ENCODE data around the gene LRRTM4. TPM values are rescaled to one million over a fixed set of nuclear protein-coding genes. Genes with fewer than 3 reads are reported as not detected.
"Not testable (repeated sequence)": the region's sequence is repeated elsewhere in the genome, so short reads cannot be mapped to it uniquely, and the experiment has no call there.

LRRTM4 gene
- polyA plus RNA-seq, 1 donor: 1.2 TPM

DNA sequence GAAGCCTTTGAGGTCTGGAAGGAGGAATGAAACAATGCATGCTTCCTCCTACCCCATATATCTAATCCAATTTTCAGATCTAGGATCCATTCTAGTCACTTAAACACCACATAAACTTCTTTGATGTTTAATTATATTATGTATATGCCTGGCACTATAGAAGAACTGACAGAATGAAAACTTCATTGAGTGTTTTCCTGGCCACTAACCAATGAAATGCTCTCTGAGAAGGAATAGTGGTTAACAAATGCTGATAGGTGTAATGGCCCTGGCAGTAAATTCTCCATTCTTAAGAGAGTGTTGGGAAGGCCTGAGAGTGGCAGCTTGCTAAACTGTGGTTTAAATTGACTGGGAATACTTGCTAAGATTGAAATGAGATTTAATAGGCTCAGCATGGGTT lies 710.0 kb downstream of the LRRTM4 start:
- no peaks in the 10 kb centered on the region for H3K4me1 ChIP-seq (ENCODE audit: control insufficient read depth, insufficient read depth, low read length)
- no peak for DNase-seq
- H3K9me3 ChIP-seq (ENCODE audit: control insufficient read depth, low read depth, low read length): no peaks in the 10 kb centered on the region
- no peak overlapping the region for H3K4me3 ChIP-seq (ENCODE audit: low read length)
- no peaks in the 10 kb centered on the region for H3K27me3 ChIP-seq (ENCODE audit: control insufficient read depth, insufficient read depth, low read length)
- H3K27ac ChIP-seq (ENCODE audit: low read length): no peak overlapping the region
- no peaks in the 10 kb centered on the region for H3K36me3 ChIP-seq (ENCODE audit: control insufficient read depth, insufficient read depth, low read length)

DNA sequence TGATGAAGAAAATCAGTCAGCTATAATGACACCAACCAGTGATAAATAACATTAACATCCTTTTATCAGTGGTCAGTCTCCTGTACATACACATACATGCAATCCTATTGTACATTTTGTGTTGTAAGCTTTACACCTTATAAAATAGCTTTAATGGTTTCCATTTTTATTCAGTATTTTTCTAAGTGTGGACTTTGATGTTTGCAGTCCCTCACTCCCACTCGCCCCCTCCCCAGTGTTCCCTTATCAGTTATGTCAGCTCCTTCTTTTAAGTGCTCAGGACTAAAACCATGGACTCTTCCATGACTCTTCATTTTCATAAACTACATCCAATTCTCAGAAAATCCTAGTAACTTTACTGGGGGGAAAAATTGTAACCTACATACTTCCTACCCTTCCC lies 713.0 kb downstream of the LRRTM4 start:
- H3K27me3 ChIP-seq (ENCODE audit: control insufficient read depth, insufficient read depth, low read length): no peaks in the 10 kb centered on the region
- H3K36me3 ChIP-seq (ENCODE audit: control insufficient read depth, insufficient read depth, low read length): no peaks in the 10 kb centered on the region
- H3K4me3 ChIP-seq (ENCODE audit: low read length): no peak overlapping the region
- 20% methylated on average over 1 of the region's 1 CpG for WGBS (ENCODE audit: insufficient coverage, low lambda C conversion rate)
- H3K4me1 ChIP-seq (ENCODE audit: control insufficient read depth, insufficient read depth, low read length): no peaks in the 10 kb centered on the region
- no peaks in the 10 kb centered on the region for H3K9me3 ChIP-seq (ENCODE audit: control insufficient read depth, low read depth, low read length)
- H3K27ac ChIP-seq (ENCODE audit: low read length): no peak overlapping the region
- no peak for DNase-seq

DNA sequence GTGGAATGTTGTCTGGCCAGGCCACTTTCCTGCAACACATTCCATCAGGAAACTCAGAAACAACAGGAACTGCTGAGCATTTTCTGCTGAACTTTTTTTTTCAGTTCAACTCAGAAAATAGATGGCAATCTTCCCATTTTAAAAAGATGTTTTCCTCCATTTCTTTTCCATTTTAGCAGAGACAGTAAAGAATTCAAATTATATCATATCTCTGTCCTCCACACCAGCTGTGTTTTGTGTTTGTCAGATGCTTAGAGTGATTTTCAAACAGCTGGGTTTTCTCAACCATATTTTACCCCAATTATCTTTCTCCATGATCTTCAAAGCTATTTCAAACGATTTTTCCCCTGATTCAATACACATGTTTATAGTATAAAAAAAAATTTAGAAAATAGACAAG lies 713.4 kb downstream of the LRRTM4 start:
- H3K4me3 ChIP-seq (ENCODE audit: low read length): no peak overlapping the region
- no peaks in the 10 kb centered on the region for H3K36me3 ChIP-seq (ENCODE audit: control insufficient read depth, insufficient read depth, low read length)
- no CpG with 5 or more reads among the region's 1 CpG for WGBS (ENCODE audit: insufficient coverage, low lambda C conversion rate)
- DNase-seq: no peak
- H3K4me1 ChIP-seq (ENCODE audit: control insufficient read depth, insufficient read depth, low read length): no peaks in the 10 kb centered on the region
- no peaks in the 10 kb centered on the region for H3K9me3 ChIP-seq (ENCODE audit: control insufficient read depth, low read depth, low read length)
- H3K27me3 ChIP-seq (ENCODE audit: control insufficient read depth, insufficient read depth, low read length): no peaks in the 10 kb centered on the region
- no peak overlapping the region for H3K27ac ChIP-seq (ENCODE audit: low read length)

DNA sequence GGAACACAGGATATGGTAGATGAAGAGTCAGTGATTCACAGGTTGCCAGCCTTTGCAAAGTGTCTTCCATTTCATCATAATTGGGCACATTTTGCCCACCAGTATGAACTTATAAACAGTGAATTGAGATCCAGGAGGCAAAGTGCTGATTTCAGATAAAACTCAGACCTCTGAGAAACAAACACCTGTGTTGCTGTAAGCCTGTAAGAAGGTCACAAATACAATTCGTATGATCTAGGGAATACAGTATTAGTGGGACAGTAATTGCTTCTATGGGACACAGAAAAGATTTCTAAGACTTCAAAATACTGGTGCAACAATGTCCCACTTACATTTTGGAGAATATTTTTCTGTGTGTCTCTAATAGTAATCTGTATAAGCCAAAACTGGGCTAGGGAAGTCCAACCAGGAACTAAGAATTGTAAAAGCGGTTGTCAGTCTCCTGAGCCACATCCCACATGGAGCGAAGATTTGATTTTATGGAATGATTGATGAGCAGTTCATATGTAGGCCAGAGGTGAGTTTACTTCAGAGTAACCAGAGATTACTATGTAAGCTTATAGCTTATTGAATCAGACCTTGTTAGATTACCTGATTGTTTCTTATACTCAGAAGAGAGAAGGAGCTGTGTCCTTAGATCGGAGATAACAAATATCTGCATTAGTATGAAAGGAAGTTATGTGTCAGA lies 728.4 kb downstream of the LRRTM4 start:
- no peak for DNase-seq
- no peaks in the 10 kb centered on the region for H3K4me1 ChIP-seq (ENCODE audit: control insufficient read depth, insufficient read depth, low read length)
- WGBS (ENCODE audit: insufficient coverage, low lambda C conversion rate): 67% methylated on average over 4 of the region's 4 CpGs
- no peaks in the 10 kb centered on the region for H3K36me3 ChIP-seq (ENCODE audit: control insufficient read depth, insufficient read depth, low read length)
- H3K27me3 ChIP-seq (ENCODE audit: control insufficient read depth, insufficient read depth, low read length): no peaks in the 10 kb centered on the region
- H3K27ac ChIP-seq (ENCODE audit: low read length): no peak overlapping the region
- no peaks in the 10 kb centered on the region for H3K9me3 ChIP-seq (ENCODE audit: control insufficient read depth, low read depth, low read length)
- H3K4me3 ChIP-seq (ENCODE audit: low read length): no peak overlapping the region

DNA sequence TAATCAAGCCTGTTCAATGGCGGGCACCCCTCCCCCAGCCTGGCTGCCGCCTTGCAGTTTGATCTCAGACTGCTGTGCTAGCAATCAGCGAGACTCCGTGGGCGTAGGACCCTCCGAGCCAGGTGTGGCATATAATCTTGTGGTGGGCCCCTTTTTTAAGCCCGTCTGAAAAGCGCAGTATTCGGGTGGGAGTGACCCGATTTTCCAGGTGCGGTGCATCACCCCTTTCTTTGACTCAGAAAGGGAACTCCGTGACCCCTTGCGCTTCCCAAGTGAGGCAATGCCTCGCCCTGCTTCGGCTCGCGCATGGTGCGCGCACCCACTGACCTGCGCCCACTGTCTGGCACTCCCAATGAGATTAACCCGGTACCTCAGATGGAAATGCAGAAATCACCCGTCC lies 740.9 kb downstream of the LRRTM4 start:
- not testable (repeated sequence) for H3K27me3 ChIP-seq (ENCODE audit: control insufficient read depth, insufficient read depth, low read length); H3K27ac ChIP-seq (ENCODE audit: low read length); H3K4me3 ChIP-seq (ENCODE audit: low read length); H3K36me3 ChIP-seq (ENCODE audit: control insufficient read depth, insufficient read depth, low read length); DNase-seq; H3K9me3 ChIP-seq (ENCODE audit: control insufficient read depth, low read depth, low read length); H3K4me1 ChIP-seq (ENCODE audit: control insufficient read depth, insufficient read depth, low read length)
- 100% methylated on average over 1 of the region's 22 CpGs for WGBS (ENCODE audit: insufficient coverage, low lambda C conversion rate)

DNA sequence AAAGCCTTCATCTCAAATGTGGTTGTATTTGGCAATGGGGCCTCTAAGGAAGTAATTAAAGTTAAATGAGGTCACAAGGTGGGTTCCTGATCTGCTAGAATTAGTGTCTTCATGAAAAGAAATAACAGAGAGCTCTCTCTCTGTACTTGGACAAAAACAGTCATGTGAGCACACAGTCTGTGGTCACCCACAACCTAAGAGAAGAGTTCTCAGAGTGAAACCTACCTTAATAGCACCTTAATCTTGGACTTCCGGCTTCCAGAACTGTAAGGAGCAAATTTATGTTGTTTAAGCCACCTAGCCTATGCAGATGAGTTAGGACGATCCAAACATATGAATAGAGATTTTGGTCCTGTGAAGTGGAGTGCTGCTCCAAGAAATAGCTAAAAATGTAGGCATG lies 758.9 kb downstream of the LRRTM4 start:
- Histone ChIP-seq H3K27ac (ENCODE audit: low read length) (no peak overlapping the region), H3K4me3 (ENCODE audit: low read length) (no peak overlapping the region), H3K9me3 (ENCODE audit: control insufficient read depth, low read depth, low read length) (no peaks in the 10 kb centered on the region), H3K27me3 (ENCODE audit: control insufficient read depth, insufficient read depth, low read length) (no peaks in the 10 kb centered on the region), H3K4me1 (ENCODE audit: control insufficient read depth, insufficient read depth, low read length) (no peaks in the 10 kb centered on the region), H3K36me3 (ENCODE audit: control insufficient read depth, insufficient read depth, low read length) (no peaks in the 10 kb centered on the region)
- DNase-seq: no peak
- WGBS (ENCODE audit: insufficient coverage, low lambda C conversion rate): no CpG with 5 or more reads among the region's 2 CpGs

DNA sequence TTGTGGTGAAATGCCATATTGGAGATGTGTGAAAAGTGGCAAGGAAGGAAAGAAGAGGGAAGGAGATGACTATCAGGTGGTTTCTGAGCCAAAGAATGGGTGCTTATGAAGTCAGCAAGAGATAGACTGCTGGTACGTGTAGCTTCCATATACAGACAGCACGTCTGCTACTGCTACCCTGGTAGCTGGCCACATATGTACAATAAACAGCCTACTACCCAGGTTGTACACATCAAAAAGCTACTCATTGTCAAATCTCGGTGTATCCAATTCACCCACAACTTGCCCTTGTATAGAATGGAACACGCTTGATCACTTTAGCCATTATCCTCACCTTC lies 761.8 kb downstream of the LRRTM4 start:
- no peak for DNase-seq
- Histone ChIP-seq H3K27ac (ENCODE audit: low read length) (no peak overlapping the region), H3K36me3 (ENCODE audit: control insufficient read depth, insufficient read depth, low read length) (no peaks in the 10 kb centered on the region), H3K9me3 (ENCODE audit: control insufficient read depth, low read depth, low read length) (no peaks in the 10 kb centered on the region), H3K27me3 (ENCODE audit: control insufficient read depth, insufficient read depth, low read length) (no peaks in the 10 kb centered on the region), H3K4me3 (ENCODE audit: low read length) (no peak overlapping the region), H3K4me1 (ENCODE audit: control insufficient read depth, insufficient read depth, low read length) (no peaks in the 10 kb centered on the region)
- 100% methylated on average over 1 of the region's 4 CpGs for whole genome bisulfite sequencing (ENCODE audit: insufficient coverage, low lambda C conversion rate)

DNA sequence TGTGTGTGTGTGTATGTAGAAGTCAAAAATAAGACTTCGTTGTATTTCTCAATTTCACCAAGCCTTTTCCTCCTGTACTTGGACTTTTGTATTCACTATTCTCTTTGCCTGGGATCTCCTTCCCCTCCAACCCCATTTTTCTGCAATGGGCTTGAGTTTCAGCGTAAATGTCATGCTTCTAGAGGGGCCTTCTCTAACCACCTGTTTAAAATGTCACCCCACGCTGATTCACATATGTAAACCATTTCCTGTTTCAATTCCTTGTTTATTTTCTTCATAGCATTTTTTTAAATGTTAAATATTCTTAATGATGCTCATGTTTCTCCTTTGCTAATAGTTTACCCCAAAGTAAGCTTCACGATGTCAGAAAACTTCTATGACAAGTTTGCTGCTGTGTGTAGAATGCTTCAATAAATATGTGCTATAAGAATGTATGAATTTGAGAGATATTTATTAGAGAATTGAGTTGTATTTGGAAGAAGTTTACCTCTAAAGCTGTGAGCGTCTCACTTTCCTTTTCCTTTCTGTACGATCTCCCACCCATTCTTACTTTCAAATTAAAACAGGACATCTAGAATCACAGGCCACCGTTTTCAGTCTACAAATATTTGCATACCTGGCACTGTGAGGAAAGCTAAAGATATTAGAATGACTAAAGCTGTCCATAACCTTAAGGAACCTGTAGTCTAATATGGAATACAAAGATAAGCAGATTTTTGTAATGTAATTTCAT lies 762.4 kb downstream of the LRRTM4 start:
- no peak overlapping the region for H3K4me3 ChIP-seq (ENCODE audit: low read length)
- H3K27ac ChIP-seq (ENCODE audit: low read length): no peak overlapping the region
- no peak for DNase-seq
- WGBS (ENCODE audit: insufficient coverage, low lambda C conversion rate): 82% methylated on average over 3 of the region's 7 CpGs
- no peaks in the 10 kb centered on the region for H3K9me3 ChIP-seq (ENCODE audit: control insufficient read depth, low read depth, low read length)
- H3K36me3 ChIP-seq (ENCODE audit: control insufficient read depth, insufficient read depth, low read length): no peaks in the 10 kb centered on the region
- H3K4me1 ChIP-seq (ENCODE audit: control insufficient read depth, insufficient read depth, low read length): no peaks in the 10 kb centered on the region
- no peaks in the 10 kb centered on the region for H3K27me3 ChIP-seq (ENCODE audit: control insufficient read depth, insufficient read depth, low read length)

DNA sequence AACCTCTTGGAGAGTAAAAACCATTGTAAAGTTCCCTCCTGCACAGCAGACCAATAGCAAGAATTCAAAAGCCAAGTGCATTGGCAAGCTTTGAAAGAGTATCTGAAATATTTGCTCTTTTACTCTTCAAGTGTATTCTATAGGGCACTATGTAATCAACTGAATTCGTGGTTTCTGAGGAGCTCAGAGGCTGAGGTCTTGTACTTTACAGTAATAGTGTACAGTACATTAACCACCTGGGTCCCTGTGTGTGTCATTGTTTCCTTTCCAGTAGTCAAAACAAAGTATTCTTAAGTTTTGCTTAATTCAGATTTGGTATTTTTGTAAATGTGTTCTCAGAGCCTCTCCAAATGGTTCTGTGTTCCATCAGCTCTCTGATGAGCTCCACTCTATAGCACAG lies 769.7 kb downstream of the LRRTM4 start:
- no CpG with 5 or more reads among the region's 1 CpG for WGBS (ENCODE audit: insufficient coverage, low lambda C conversion rate)
- H3K27me3 ChIP-seq (ENCODE audit: control insufficient read depth, insufficient read depth, low read length): no peaks in the 10 kb centered on the region
- H3K27ac ChIP-seq (ENCODE audit: low read length): no peak overlapping the region
- DNase-seq: no peak
- no peaks in the 10 kb centered on the region for H3K4me1 ChIP-seq (ENCODE audit: control insufficient read depth, insufficient read depth, low read length)
- no peaks in the 10 kb centered on the region for H3K9me3 ChIP-seq (ENCODE audit: control insufficient read depth, low read depth, low read length)
- no peak overlapping the region for H3K4me3 ChIP-seq (ENCODE audit: low read length)
- H3K36me3 ChIP-seq (ENCODE audit: control insufficient read depth, insufficient read depth, low read length): no peaks in the 10 kb centered on the region

DNA sequence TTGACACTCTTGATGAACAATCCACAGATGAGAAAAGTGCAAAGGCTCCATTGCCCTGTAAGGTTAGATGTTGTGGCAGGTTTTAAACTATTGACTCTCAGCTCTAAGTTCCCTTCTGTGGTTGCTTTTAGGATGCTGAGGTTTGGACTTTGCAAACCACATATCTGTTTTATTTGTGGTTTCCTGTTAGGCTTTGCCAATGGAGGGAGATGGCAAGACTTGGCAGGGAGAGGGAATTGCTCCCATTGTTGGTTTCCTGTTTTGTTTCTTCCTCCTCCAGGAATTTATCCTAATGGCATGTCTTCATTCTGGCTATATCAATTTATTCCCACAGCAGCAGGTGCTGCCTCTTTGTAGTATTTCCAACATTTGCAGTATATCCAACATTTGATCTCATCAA lies 772.3 kb downstream of the LRRTM4 start:
- Histone ChIP-seq H3K9me3 (ENCODE audit: control insufficient read depth, low read depth, low read length) (no peaks in the 10 kb centered on the region), H3K36me3 (ENCODE audit: control insufficient read depth, insufficient read depth, low read length) (no peaks in the 10 kb centered on the region), H3K27me3 (ENCODE audit: control insufficient read depth, insufficient read depth, low read length) (no peaks in the 10 kb centered on the region), H3K4me1 (ENCODE audit: control insufficient read depth, insufficient read depth, low read length) (no peaks in the 10 kb centered on the region), H3K27ac (ENCODE audit: low read length) (no peak overlapping the region), H3K4me3 (ENCODE audit: low read length) (no peak overlapping the region)
- no peak for DNase-seq

Measured in large intestine (tissue), 3 donors.